Fibroblast of lung (primary cell): Measurements from ENCODE around the gene GPER1. TPM values are rescaled to one million over a fixed set of nuclear protein-coding genes. Genes with fewer than 3 reads are reported as not detected.

ENCODE experiments used
- DNase-seq, 2 donors: peaks; one replicate each; pipeline versions ENCODE4 v3.0.0 to v3.0.0-alpha.2; 2010; ENCODE audit warnings: low read depth in 2 of 2
- H2AFZ ChIP-seq: 2 replicates; pipeline ENCODE4 v1.5.1; 2012; ENCODE audit warnings: low read length, control low read depth, inconsistent platforms
- H3K27ac ChIP-seq: 2 replicates; pipeline ENCODE4 v1.5.1; 2011; ENCODE audit warnings: low read length, control low read depth; ENCODE audit not compliant: insufficient read depth
- H3K27me3 ChIP-seq: 2 replicates; pipeline ENCODE4 v1.5.1; 2011; ENCODE audit warnings: mild to moderate bottlenecking, low read length; ENCODE audit not compliant: control insufficient read depth, insufficient read depth
- H3K36me3 ChIP-seq: 2 replicates; pipeline ENCODE4 v1.5.1; 2011; ENCODE audit warnings: low read length; ENCODE audit not compliant: control insufficient read depth, insufficient read depth
- H3K4me1 ChIP-seq: 2 replicates; pipeline ENCODE4 v1.5.1; 2011; ENCODE audit warnings: low read length; ENCODE audit not compliant: control insufficient read depth, insufficient read depth; ENCODE audit errors: extremely low read depth
- H3K4me2 ChIP-seq: 2 replicates; pipeline ENCODE4 v1.5.1; 2011; ENCODE audit warnings: low read length, control low read depth; ENCODE audit not compliant: insufficient read depth; ENCODE audit errors: extremely low read depth
- H3K4me3 ChIP-seq, 4 experiments: fragments of 200-600 bp in 1 of 4; sonication (generic) in 1 of 4; replicated peaks in 1 of 4; 2 replicates each; pipeline ENCODE4 v1.5.1; 2011 to 2016; ENCODE audit warnings: low read length in 4 of 4, low read depth in 3 of 4, mild to moderate bottlenecking in 3 of 4, control low read depth in 2 of 4, inconsistent platforms in 1 of 4, mixed read lengths in 1 of 4; ENCODE audit not compliant: insufficient read depth in 1 of 4; ENCODE audit errors: control extremely low read depth in 1 of 4
- H3K79me2 ChIP-seq: 2 replicates; pipeline ENCODE4 v1.5.1; 2012; ENCODE audit warnings: mild to moderate bottlenecking, low read length, inconsistent platforms; ENCODE audit not compliant: control insufficient read depth, insufficient read depth
- H3K9ac ChIP-seq: 2 replicates; pipeline ENCODE4 v1.5.1; 2011; ENCODE audit warnings: mild to moderate bottlenecking, low read length, control low read depth; ENCODE audit not compliant: insufficient read depth
- H3K9me3 ChIP-seq: 2 replicates; pipeline ENCODE4 v1.5.1; 2012; ENCODE audit warnings: low read depth, low read length; ENCODE audit not compliant: control insufficient read depth, insufficient read depth
- H4K20me1 ChIP-seq: 2 replicates; pipeline ENCODE4 v1.5.1; 2011; ENCODE audit warnings: low read length; ENCODE audit not compliant: control insufficient read depth, insufficient read depth; ENCODE audit errors: extremely low read depth
- CTCF ChIP-seq, 2 donors: IDR thresholded peaks in 1 of 2; conservative IDR thresholded peaks in 1 of 2; 1 replicate in 1 of 2; 2 replicates in 1 of 2; pipeline ENCODE4 v1.5.1; 2011 to 2012; ENCODE audit warnings: low read length in 2 of 2, control low read depth in 1 of 2, inconsistent platforms in 1 of 2, low read depth in 1 of 2, mild to moderate bottlenecking in 1 of 2
- EZH2 ChIP-seq: IDR thresholded peaks from 2 replicates; pipeline ENCODE4 v1.5.1; 2012; ENCODE audit warnings: low read length, control low read depth, mild to moderate bottlenecking; ENCODE audit errors: missing control alignments
- polyA plus RNA-seq, 2 donors: library from polyadenylated mRNA; depleted of rRNA in 1 of 2; stranded (reverse) in 1 of 2; unstranded in 1 of 2; fragments of >200 nt; gene quantifications; 2 replicates each; pipeline ENCODE4 v1.2.1, GENCODE V29; 2011 to 2012; ENCODE audit warnings: missing spikeins in 1 of 2
- total RNA-seq: library from RNA; depleted of rRNA; stranded (reverse); fragments of >200 nt; gene quantifications from 2 replicates; pipeline ENCODE4 v1.2.1, GENCODE V29; 2014

The GPER1 gene
- total and polyA plus RNA-seq, 2 donors (not counting 1 experiment from before 2014, with no cell fraction given): 2.0 to 2.3 TPM

GRCh38 chr7:1092806-1093501 is 5.0 kb downstream of the GPER1 start:
- Histone ChIP-seq H3K9ac (no peak overlapping the region), H3K27ac (no peak overlapping the region), H3K79me2 (no peaks in the 10 kb centered on the region), H3K4me1 (peaks cover 7% of the 10 kb centered on the region), H3K36me3 (peaks cover 2% of the 10 kb centered on the region), H3K9me3 (no peaks in the 10 kb centered on the region), H3K4me2 (no peak overlapping the region), H4K20me1 (no peaks in the 10 kb centered on the region), H3K27me3 (no peaks in the 10 kb centered on the region), H2AFZ (no peak overlapping the region), H3K4me3 (no peak overlapping the region)
- TF ChIP-seq CTCF (conservative IDR thresholded peaks at IDR 0.05 in 1 of 2, IDR thresholded peaks at IDR 0.05 in 1 of 2; ENCODE audit: low read depth in 1 of 2, low read length in 2 of 2) (no peak), EZH2 (no peak)
- no peak for DNase-seq

GRCh38 chr7:1093502-1093843 is 5.6 kb downstream of the GPER1 start:
- TF ChIP-seq EZH2 (no peak), CTCF (conservative IDR thresholded peaks at IDR 0.05 in 1 of 2, IDR thresholded peaks at IDR 0.05 in 1 of 2; ENCODE audit: low read depth in 1 of 2, low read length in 2 of 2) (no peak)
- peaks cover 2% of the 10 kb centered on the region for H3K36me3 ChIP-seq
- H2AFZ ChIP-seq: no peak overlapping the region
- no peak overlapping the region for H3K27ac ChIP-seq
- no peaks in the 10 kb centered on the region for H4K20me1 ChIP-seq
- no peak overlapping the region for H3K9ac ChIP-seq
- H3K4me2 ChIP-seq: no peak overlapping the region
- H3K27me3 ChIP-seq: no peaks in the 10 kb centered on the region
- peaks cover 2% of the 10 kb centered on the region for H3K4me1 ChIP-seq
- no peaks in the 10 kb centered on the region for H3K9me3 ChIP-seq
- H3K4me3 ChIP-seq: no peak overlapping the region
- no peaks in the 10 kb centered on the region for H3K79me2 ChIP-seq
- DNase-seq: peak in 1 of 2 donors; percentile 66

GRCh38 chr7:1093916-1094508 is 6.1 kb downstream of the GPER1 start:
- no peak overlapping the region for H3K4me3 ChIP-seq
- H3K27me3 ChIP-seq: no peaks in the 10 kb centered on the region
- peaks cover 2% of the 10 kb centered on the region for H3K36me3 ChIP-seq
- no peak overlapping the region for H3K4me2 ChIP-seq
- no peaks in the 10 kb centered on the region for H3K4me1 ChIP-seq
- DNase-seq: no peak
- TF ChIP-seq EZH2 (no peak), CTCF (conservative IDR thresholded peaks at IDR 0.05 in 1 of 2, IDR thresholded peaks at IDR 0.05 in 1 of 2; ENCODE audit: low read depth in 1 of 2, low read length in 2 of 2) (no peak)
- H3K27ac ChIP-seq: no peak overlapping the region
- no peaks in the 10 kb centered on the region for H3K9me3 ChIP-seq
- H3K9ac ChIP-seq: no peak overlapping the region
- no peak overlapping the region for H2AFZ ChIP-seq
- H4K20me1 ChIP-seq: no peaks in the 10 kb centered on the region
- no peaks in the 10 kb centered on the region for H3K79me2 ChIP-seq
